ENCODE data around the gene SLC25A3. TPM values are rescaled to one million over a fixed set of nuclear protein-coding genes. Genes with fewer than 3 reads are reported as not detected.
"Not testable (repeated sequence)": the region's sequence is repeated elsewhere in the genome, so short reads cannot be mapped to it uniquely, and the experiment has no call there.

SLC25A3 gene
- 100 to 1,000 TPM; 327 to 469 (median 356) TPM for total RNA-seq

DNA sequence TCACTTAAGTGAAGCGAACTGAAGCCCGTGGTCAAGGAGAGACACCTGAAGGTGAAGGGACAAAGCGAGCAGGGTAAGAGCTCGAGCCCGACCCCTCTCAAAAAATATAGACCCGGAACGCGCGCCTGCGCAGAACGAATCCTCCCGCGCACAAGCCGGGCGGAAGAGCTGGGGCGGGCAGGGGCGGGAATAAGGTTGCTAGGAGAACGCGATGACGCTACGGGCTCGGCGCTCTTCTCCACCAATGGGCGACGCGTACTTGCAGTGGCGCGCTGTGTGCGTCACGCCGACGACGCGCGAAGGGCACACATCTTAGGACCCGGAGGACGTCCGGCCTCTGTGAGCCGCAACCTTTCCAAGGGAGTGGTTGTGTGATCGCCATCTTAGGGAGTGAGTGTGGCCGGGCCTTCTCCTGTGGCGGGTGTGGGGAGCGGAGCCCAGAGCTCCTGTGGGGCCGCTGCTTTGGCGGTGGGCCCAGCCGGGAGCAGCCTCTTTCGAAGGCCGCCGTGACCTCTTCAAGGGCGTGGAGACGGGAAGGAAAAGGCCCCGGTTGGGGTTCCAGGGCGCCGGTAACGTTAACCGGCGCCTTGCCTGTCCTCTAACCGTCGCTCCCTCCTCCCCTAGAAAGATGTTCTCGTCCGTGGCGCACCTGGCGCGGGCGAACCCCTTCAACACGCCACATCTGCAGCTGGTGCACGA, at the start of gene SLC25A3:
Gene SLC25A3, plus strand, starts transcription at position 336 of the 699 bp plus-strand sequence. Its CDS starts 293 bp downstream, at position 629.
- no peaks in the 10 kb centered on the region for H3K36me3 ChIP-seq
- intact Hi-C loops (cut with DNase I; ENCODE audit: low total_unique reads) = no loop called here
- DNase-seq (ENCODE audit: low spot score in 2 of 2) = peak; percentile 94 to 96
- TF ChIP-seq POLR2AphosphoS5 (IDR thresholded peaks at IDR 0.05) (peak; percentile 99), POLR2A (IDR thresholded peaks at IDR 0.05) (peak; percentile 78)
- TF ChIP-seq, protein P1, sequence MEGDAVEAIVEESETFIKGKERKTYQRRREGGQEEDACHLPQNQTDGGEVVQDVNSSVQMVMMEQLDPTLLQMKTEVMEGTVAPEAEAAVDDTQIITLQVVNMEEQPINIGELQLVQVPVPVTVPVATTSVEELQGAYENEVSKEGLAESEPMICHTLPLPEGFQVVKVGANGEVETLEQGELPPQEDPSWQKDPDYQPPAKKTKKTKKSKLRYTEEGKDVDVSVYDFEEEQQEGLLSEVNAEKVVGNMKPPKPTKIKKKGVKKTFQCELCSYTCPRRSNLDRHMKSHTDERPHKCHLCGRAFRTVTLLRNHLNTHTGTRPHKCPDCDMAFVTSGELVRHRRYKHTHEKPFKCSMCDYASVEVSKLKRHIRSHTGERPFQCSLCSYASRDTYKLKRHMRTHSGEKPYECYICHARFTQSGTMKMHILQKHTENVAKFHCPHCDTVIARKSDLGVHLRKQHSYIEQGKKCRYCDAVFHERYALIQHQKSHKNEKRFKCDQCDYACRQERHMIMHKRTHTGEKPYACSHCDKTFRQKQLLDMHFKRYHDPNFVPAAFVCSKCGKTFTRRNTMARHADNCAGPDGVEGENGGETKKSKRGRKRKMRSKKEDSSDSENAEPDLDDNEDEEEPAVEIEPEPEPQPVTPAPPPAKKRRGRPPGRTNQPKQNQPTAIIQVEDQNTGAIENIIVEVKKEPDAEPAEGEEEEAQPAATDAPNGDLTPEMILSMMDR (IDR thresholded peaks at IDR 0.05) = no peak
- H3K4me3 ChIP-seq = peak within 1 kb of the TSS; percentile 69 to 89 (median 72)
- H3K27ac ChIP-seq = peak within 1 kb of the TSS; percentile 96 to 98
- no peaks in the 10 kb centered on the region for H3K27me3 ChIP-seq
- H3K9me3 ChIP-seq = no peaks in the 10 kb centered on the region
- peaks cover 0 to 10% of the 10 kb centered on the region in 2 donors for H3K4me1 ChIP-seq

DNA sequence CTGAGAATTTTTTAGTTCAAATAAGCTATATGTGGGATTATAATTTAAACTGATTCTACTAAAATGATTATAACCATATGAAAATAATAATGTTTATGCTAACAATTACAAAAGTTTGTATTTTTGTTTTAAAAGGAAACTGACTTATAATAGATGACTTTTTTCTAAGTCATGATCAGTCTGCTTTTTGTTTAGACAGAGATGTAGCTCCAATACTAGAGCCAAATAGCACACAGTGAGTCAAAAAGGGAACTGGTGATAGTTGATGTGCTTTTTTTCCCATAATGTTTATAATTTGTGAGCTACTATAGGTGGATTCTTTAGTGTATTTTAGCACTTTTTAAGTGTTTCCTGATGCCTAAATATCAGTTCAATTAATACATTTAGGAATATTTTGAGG, 49.8 kb upstream of the SLC25A3 start:
- Histone ChIP-seq H3K36me3 (no peaks in the 10 kb centered on the region), H3K9me3 (no peaks in the 10 kb centered on the region), H3K4me1 (no peaks in the 10 kb centered on the region), H3K27ac (no peak overlapping the region), H3K4me3 (no peak overlapping the region), H3K27me3 (no peaks in the 10 kb centered on the region)
- intact Hi-C loops (cut with DNase I; ENCODE audit: low total_unique reads) = no loop called here
- no peak for DNase-seq (ENCODE audit: low spot score in 2 of 2)
- no peak for TF ChIP-seq POLR2AphosphoS5 (IDR thresholded peaks at IDR 0.05)
- TF ChIP-seq POLR2A (IDR thresholded peaks at IDR 0.05) = no peak
- TF ChIP-seq, protein P1 (IDR thresholded peaks at IDR 0.05) = no peak

DNA sequence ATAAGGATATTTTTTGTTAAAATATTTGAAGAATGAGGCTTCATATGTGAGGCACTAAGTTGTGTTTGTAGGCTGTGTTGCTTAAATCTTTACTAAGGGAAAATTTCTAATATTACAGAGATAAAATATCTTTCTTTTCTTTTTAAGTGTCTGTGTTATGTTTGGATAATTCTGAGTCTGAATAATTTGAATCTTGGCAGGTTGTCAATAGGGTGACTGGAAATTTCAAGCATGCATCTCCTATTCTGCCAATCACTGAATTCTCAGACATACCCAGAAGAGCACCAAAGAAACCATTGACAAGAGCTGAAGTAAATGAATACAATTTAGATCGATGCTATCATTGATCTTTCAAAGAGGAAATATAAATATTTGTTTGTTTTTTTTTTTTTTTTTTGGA, 48.7 kb upstream of the SLC25A3 start:
- Histone ChIP-seq H3K27ac (no peak overlapping the region), H3K4me3 (no peak overlapping the region), H3K9me3 (no peaks in the 10 kb centered on the region), H3K27me3 (no peaks in the 10 kb centered on the region), H3K36me3 (no peaks in the 10 kb centered on the region), H3K4me1 (no peaks in the 10 kb centered on the region)
- intact Hi-C loops (cut with DNase I; ENCODE audit: low total_unique reads) = no loop called here
- TF ChIP-seq, protein P1 (IDR thresholded peaks at IDR 0.05) = no peak
- TF ChIP-seq POLR2AphosphoS5 (IDR thresholded peaks at IDR 0.05) (no peak), POLR2A (IDR thresholded peaks at IDR 0.05) (no peak)
- DNase-seq (ENCODE audit: low spot score in 2 of 2) = no peak

DNA sequence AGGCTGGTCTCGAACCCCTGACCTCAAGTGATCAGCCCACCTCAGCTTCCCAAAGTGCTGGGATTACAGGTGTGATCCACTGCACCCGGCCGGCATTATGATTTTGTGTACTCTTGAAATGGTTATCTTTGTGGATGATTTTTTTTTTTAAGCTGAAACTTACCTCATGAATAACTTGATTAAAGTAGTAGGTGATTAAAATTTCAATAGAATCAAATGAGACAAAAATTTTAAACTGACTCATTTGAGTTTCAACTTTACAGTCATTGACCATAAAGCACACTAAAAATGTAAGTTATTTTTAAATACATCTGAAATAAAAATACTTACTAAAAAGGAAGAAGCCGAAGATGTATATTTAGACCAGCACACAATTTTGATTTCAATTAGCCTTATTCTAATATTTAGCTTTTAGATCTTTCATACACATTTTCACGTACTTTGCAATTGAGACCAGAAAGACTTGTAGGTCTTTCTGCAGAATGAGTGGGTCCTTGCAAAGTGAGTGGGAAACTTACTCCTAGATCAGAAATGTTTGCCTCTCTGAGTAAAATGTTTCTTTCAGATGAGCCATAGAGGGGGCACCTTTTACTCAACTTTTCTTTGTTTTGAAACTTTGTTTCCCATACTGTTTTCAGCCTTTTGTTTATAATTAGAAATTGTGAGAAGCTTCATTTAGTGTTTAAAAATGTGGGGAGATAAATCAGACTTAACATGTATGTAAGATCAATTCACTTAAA, 43.9 kb upstream of the SLC25A3 start:
- no peaks in the 10 kb centered on the region for H3K9me3 ChIP-seq
- H3K4me1 ChIP-seq = no peaks in the 10 kb centered on the region
- no peaks in the 10 kb centered on the region for H3K36me3 ChIP-seq
- no peak for DNase-seq (ENCODE audit: low spot score in 2 of 2)
- no peaks in the 10 kb centered on the region for H3K27me3 ChIP-seq
- intact Hi-C loops (cut with DNase I; ENCODE audit: low total_unique reads) = no loop called here
- H3K4me3 ChIP-seq = no peak overlapping the region
- no peak overlapping the region for H3K27ac ChIP-seq
- TF ChIP-seq POLR2A (IDR thresholded peaks at IDR 0.05) (no peak), POLR2AphosphoS5 (IDR thresholded peaks at IDR 0.05) (no peak)
- TF ChIP-seq, protein P1 (IDR thresholded peaks at IDR 0.05) = no peak

DNA sequence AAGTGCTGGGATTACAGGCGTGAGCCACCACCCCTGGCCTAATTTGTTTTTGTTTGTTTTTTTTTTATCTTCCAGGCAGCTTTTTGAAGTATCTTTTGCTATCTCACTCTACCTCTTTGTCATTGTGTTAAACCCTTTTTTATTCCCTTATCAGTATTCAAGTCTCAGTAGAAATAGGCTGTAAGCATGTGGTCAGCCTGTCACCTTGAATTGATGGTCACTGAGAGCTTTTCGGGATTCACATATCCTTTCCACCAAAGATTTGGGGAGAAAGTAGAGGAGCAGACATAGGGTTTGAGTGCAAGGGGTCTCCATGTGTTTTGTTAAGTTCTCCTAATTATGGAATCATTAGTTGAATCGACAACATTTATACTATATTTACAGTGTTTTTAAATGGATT, 41.7 kb upstream of the SLC25A3 start:
- intact Hi-C loops (cut with DNase I; ENCODE audit: low total_unique reads) = no loop called here

DNA sequence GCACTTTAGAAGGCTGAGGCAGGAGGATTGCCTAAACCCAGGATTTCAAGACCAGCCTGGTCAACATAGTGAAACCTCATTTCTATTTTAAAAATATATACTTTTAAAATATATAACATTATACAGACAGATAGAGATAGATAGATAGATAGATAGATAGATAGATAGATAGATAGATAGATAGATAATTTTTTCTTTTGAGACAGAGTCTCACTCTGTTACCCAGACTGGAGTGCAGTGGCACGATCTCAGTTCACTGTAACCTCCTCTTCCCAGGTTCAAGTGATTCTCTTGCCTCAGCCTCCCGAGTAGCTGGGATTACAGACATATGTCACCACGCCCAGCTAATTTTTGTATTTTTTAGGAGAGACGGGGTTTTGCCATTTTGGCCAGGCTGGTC, 35.4 kb upstream of the SLC25A3 start:
- H3K9me3 ChIP-seq; H3K4me1 ChIP-seq; H3K27ac ChIP-seq; H3K4me3 ChIP-seq; DNase-seq (ENCODE audit: low spot score in 2 of 2); intact Hi-C loops (cut with DNase I; ENCODE audit: low total_unique reads); H3K27me3 ChIP-seq; H3K36me3 ChIP-seq: not testable (repeated sequence)

More for the DNA sequence above, 41.7 kb upstream of the SLC25A3 start:
- Histone ChIP-seq H3K36me3 (no peaks in the 10 kb centered on the region), H3K9me3 (no peaks in the 10 kb centered on the region), H3K27me3 (no peaks in the 10 kb centered on the region), H3K4me3 (no peak overlapping the region), H3K4me1 (no peaks in the 10 kb centered on the region), H3K27ac (no peak overlapping the region)
- TF ChIP-seq, protein P1 (IDR thresholded peaks at IDR 0.05) = no peak
- TF ChIP-seq POLR2AphosphoS5 (IDR thresholded peaks at IDR 0.05) = no peak
- DNase-seq (ENCODE audit: low spot score in 2 of 2) = no peak
